Caco-2 (cell line): ENCODE data around the gene ARPIN. TPM values are rescaled to one million over a fixed set of nuclear protein-coding genes. Genes with fewer than 3 reads are reported as not detected.
"Not testable (repeated sequence)": the region's sequence is repeated elsewhere in the genome, so short reads cannot be mapped to it uniquely, and the experiment has no call there.

ENCODE experiments used
- BruUV-seq: library from RNA; stranded (reverse); fragments of 400-500 nt; replicated peaks from 2 replicates; lab custom pipeline; 2021; lab: Mats Ljungman, UMichigan
- CTCF ChIA-PET: fragments of 300-600 bp; sonication (Branson Sonifier 250); formaldehyde crosslinking; loops from one replicate; lab custom pipeline; 2022; ENCODE audit warnings: antibody characterized with exemption; lab: Charles Lee
- POLR2A ChIA-PET: fragments of 300-600 bp; sonication (Branson Sonifier 250); formaldehyde crosslinking; loops from one replicate; lab custom pipeline; 2022; ENCODE audit warnings: antibody characterized with exemption; lab: Charles Lee
- DNase-seq, 2 experiments: peaks; one replicate each; pipeline versions ENCODE4 v3.0.0 to v3.0.0-alpha.2; 2020 to 2022
- H3K27me3 ChIP-seq: replicated peaks from 2 replicates; pipeline ENCODE4 v1.6.0; 2011; ENCODE audit warnings: low read length; ENCODE audit not compliant: control insufficient read depth, insufficient read depth
- H3K36me3 ChIP-seq: 2 replicates; pipeline ENCODE4 v1.5.1; 2011; ENCODE audit warnings: low read length; ENCODE audit not compliant: control insufficient read depth, insufficient read depth
- H3K4me1 ChIP-seq: fragments of 250-450 bp; sonication (Bioruptor Pico); 2 replicates; pipeline ENCODE4 v1.5.1; 2020; ENCODE audit warnings: mild to moderate bottlenecking
- H3K4me3 ChIP-seq: 2 replicates; pipeline ENCODE4 v1.5.1; 2011; ENCODE audit warnings: low read depth, mild to moderate bottlenecking, control low read depth, low read length
- H3K9me3 ChIP-seq: fragments of 250-450 bp; sonication (Bioruptor Pico); 2 replicates; pipeline ENCODE4 v1.5.1; 2020; ENCODE audit warnings: mild to moderate bottlenecking, moderate library complexity
- H3K27ac Mint-ChIP-seq: one replicate; pipeline ENCODE4 v1.8.0; 2022; ENCODE audit warnings: mixed read lengths; ENCODE audit not compliant: unreplicated experiment
- H3K27me3 Mint-ChIP-seq: one replicate; pipeline ENCODE4 v1.8.0; 2022; ENCODE audit warnings: mixed read lengths; ENCODE audit not compliant: insufficient read depth, unreplicated experiment
- H3K36me3 Mint-ChIP-seq: one replicate; pipeline ENCODE4 v1.8.0; 2022; ENCODE audit warnings: mild to moderate bottlenecking, mixed read lengths; ENCODE audit not compliant: insufficient read depth, unreplicated experiment
- H3K4me1 Mint-ChIP-seq: one replicate; pipeline ENCODE4 v1.8.0; 2022; ENCODE audit warnings: low read depth, mixed read lengths; ENCODE audit not compliant: unreplicated experiment
- H3K4me3 Mint-ChIP-seq: one replicate; pipeline ENCODE4 v1.8.0; 2022; ENCODE audit warnings: mild to moderate bottlenecking, moderate library complexity, mixed read lengths; ENCODE audit not compliant: unreplicated experiment
- H3K9me3 Mint-ChIP-seq: one replicate; pipeline ENCODE4 v1.8.0; 2022; ENCODE audit warnings: mixed read lengths; ENCODE audit not compliant: unreplicated experiment
- intact Hi-C: fragments of 100-400 bp; cut with micrococcal nuclease; formaldehyde crosslinking; loops from one replicate; pipeline ENCODE4 v1.10.0; 2022; ENCODE audit not compliant: unreplicated experiment
- total RNA-seq: library from RNA; stranded (reverse); gene quantifications from 2 replicates; pipeline ENCODE4 v1.2.3, GENCODE V29; 2022
- TF ChIP-seq, protein P1 (sequence below), 2 experiments: fragments of 200-600 bp in 1 of 2; IDR thresholded peaks; 1 replicate in 1 of 2; 2 replicates in 1 of 2; pipeline versions ENCODE4 v1.5.1 to v1.8.0; 2011 to 2022; ENCODE audit warnings: antibody characterized with exemption in 1 of 2, control low read depth in 1 of 2, inconsistent platforms in 1 of 2, low read depth in 1 of 2, low read length in 1 of 2, mild to moderate bottlenecking in 1 of 2, moderate library complexity in 1 of 2; ENCODE audit not compliant: insufficient read depth in 1 of 2, severe bottlenecking in 1 of 2, unreplicated experiment in 1 of 2

The ARPIN gene
- total RNA-seq, 1 experiment from 2014 or later, result 13.3 TPM

DNA sequence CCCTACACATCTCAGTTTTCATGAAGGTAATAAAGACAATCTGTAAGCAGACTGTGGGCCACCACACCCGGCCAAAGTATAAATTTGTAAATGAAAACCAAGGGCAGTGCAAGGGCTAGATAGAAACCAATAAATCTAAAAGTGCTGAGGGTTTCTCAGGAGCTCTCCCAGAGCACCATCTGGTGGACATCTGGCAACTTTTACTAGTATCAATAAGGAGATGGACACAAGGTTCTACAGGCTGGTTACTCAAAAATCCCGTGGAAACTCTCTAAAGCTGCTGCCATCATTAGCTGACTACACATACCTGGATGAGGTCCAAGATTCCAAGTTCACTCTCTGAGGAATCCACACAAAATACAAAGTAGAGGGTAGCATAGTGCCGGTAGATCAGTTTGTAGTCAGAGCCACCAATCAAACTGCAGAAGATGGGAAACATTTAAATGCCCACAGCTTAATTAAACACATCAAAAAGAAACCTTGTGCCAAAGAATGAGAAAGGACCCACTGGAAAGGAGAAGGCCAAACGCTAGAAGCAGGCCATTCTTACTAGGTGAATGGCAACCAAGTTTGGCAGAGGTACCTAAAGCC lies 24.4 kb downstream of the ARPIN start:
- peaks cover 2% of the 10 kb centered on the region for H3K36me3 ChIP-seq
- H3K36me3 Mint-ChIP-seq, result peaks cover 29% of the 10 kb centered on the region
- no peak overlapping the region for H3K27ac Mint-ChIP-seq
- no peaks in the 10 kb centered on the region for H3K4me1 Mint-ChIP-seq
- TF ChIP-seq, protein P1, sequence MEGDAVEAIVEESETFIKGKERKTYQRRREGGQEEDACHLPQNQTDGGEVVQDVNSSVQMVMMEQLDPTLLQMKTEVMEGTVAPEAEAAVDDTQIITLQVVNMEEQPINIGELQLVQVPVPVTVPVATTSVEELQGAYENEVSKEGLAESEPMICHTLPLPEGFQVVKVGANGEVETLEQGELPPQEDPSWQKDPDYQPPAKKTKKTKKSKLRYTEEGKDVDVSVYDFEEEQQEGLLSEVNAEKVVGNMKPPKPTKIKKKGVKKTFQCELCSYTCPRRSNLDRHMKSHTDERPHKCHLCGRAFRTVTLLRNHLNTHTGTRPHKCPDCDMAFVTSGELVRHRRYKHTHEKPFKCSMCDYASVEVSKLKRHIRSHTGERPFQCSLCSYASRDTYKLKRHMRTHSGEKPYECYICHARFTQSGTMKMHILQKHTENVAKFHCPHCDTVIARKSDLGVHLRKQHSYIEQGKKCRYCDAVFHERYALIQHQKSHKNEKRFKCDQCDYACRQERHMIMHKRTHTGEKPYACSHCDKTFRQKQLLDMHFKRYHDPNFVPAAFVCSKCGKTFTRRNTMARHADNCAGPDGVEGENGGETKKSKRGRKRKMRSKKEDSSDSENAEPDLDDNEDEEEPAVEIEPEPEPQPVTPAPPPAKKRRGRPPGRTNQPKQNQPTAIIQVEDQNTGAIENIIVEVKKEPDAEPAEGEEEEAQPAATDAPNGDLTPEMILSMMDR (IDR thresholded peaks at IDR 0.05; ENCODE audit: insufficient read depth in 1 of 2, low read depth in 1 of 2, low read length in 1 of 2, severe bottlenecking in 1 of 2, unreplicated experiment in 1 of 2), result peak; percentile 48 to 63
- intact Hi-C loops, result loop anchor here (1.0 kb wide), 2 partner anchors 128 to 148 kb away; no protein-coding TSS in a partner anchor
- no peaks in the 10 kb centered on the region for H3K4me1 ChIP-seq
- no peaks in the 10 kb centered on the region for H3K27me3 ChIP-seq
- H3K27me3 Mint-ChIP-seq, result no peaks in the 10 kb centered on the region
- H3K9me3 ChIP-seq, result no peaks in the 10 kb centered on the region
- ChIA-PET POLR2A (interaction anchor here (0.6 kb wide), 1 partner anchor 126 kb away, joined by 3 read pairs; no protein-coding TSS in a partner anchor), CTCF (interaction anchor here (0.6 to 2.4 kb wide), 9 partner anchors 10 to 222 kb away, joined by 3 to 25 read pairs (median 4); partner anchors contain the start of gene MESP1)
- no peak overlapping the region for H3K4me3 ChIP-seq
- H3K9me3 Mint-ChIP-seq, result no peaks in the 10 kb centered on the region
- no TSS peak for BruUV-seq
- DNase-seq, result peak in 1 of 2 experiments; percentile 39
- no peak overlapping the region for H3K4me3 Mint-ChIP-seq

DNA sequence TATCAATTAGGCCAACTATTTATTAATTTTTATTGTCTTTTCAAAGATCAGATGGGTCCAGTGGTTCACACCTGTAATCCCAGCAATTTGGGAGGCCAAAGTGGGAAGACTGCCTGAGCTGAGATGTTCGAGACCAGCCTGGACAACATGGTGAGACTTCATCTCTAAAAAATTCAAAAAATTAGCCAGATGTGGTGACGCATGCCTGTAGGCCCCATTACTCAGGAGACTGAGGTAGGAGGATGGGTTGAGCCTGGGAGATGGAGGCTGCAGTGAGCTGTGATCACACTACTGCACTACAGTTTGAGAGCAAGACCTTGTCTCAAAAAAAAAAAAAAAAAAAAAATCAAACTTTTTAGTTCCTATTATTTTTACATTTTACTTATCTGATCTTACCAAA lies 27.1 kb downstream of the ARPIN start:
- Histone ChIP-seq H3K27me3 (no peaks in the 10 kb centered on the region), H3K4me3 (no peak overlapping the region), H3K4me1 (no peaks in the 10 kb centered on the region), H3K9me3 (no peaks in the 10 kb centered on the region), H3K36me3 (peaks cover 2% of the 10 kb centered on the region)
- Mint-ChIP-seq H3K9me3 (no peaks in the 10 kb centered on the region), H3K36me3 (peaks cover 28% of the 10 kb centered on the region), H3K4me3 (no peak overlapping the region), H3K27me3 (no peaks in the 10 kb centered on the region), H3K4me1 (no peaks in the 10 kb centered on the region), H3K27ac (no peak overlapping the region)
- ChIA-PET POLR2A (no interaction called here), CTCF (interaction anchor here (0.6 kb wide), 1 partner anchor 91 kb away, joined by 3 read pairs; no protein-coding TSS in a partner anchor)
- intact Hi-C loops, result no loop called here
- TF ChIP-seq, protein P1 (IDR thresholded peaks at IDR 0.05; ENCODE audit: insufficient read depth in 1 of 2, low read depth in 1 of 2, low read length in 1 of 2, severe bottlenecking in 1 of 2, unreplicated experiment in 1 of 2), result no peak
- BruUV-seq, result no TSS peak
- DNase-seq, result no peak

DNA sequence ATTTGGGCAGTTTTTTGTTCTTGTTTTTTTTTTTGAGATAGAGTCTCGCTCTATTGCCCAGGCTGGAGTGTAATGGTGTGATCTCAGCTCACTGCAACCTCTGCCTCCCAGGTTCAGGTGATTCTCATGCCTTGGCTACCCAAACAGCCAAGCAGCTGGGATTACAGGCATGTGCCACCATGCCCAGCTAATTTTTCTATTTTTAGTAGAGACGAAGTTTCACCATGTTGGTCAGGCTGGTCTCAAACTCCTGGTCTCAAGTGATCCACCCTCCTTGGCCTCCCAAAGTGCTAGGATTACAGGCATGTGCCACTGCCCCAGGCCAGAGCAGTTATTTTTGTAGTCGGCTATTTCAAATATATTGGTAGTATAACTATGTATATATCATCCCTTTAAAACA lies 27.6 kb downstream of the ARPIN start:
- CTCF ChIA-PET, DNase-seq, H3K4me1 Mint-ChIP-seq, intact Hi-C loops, POLR2A ChIA-PET, H3K27me3 Mint-ChIP-seq, H3K27ac Mint-ChIP-seq, H3K4me3 Mint-ChIP-seq, H3K4me1 ChIP-seq, H3K4me3 ChIP-seq, H3K9me3 Mint-ChIP-seq, BruUV-seq, H3K27me3 ChIP-seq, H3K9me3 ChIP-seq, H3K36me3 ChIP-seq: not testable (repeated sequence)
- H3K36me3 Mint-ChIP-seq, result peaks cover 28% of the 10 kb centered on the region
